Heart right ventricle (tissue), 16 donors: ENCODE data around the gene EPN3. TPM values are rescaled to one million over a fixed set of nuclear protein-coding genes. Genes with fewer than 3 reads are reported as not detected.

Source experiments
- ATAC-seq, 8 donors: fragments of 200-7000 bp; cut with Tn5 transposase; one replicate each; pipeline ENCODE4 v1.9.1; 2020; ENCODE audit warnings: mild to moderate bottlenecking in 8 of 8, moderate library complexity in 8 of 8, moderate number of reproducible peaks in 1 of 8
- DNase-seq, 2 donors: peaks; one replicate each; pipeline ENCODE4 v3.0.0-alpha.2; 2020
- H3K27ac ChIP-seq, 10 donors: fragments of 200-600 bp; sonication (generic) in 2 of 10; one replicate each; pipeline versions ENCODE4 v1.5.0 to v1.8.0; 2020 to 2022; ENCODE audit warnings: mild to moderate bottlenecking in 3 of 10
- H3K27me3 ChIP-seq, 7 donors: fragments of 200-600 bp; one replicate each; pipeline ENCODE4 v1.8.0; 2021 to 2022; ENCODE audit warnings: mild to moderate bottlenecking in 2 of 7
- H3K36me3 ChIP-seq, 9 donors: fragments of 200-600 bp; sonication (generic) in 1 of 9; one replicate each; pipeline versions ENCODE4 v1.5.0 to v1.8.0; 2020 to 2022; ENCODE audit warnings: mild to moderate bottlenecking in 2 of 9
- H3K4me1 ChIP-seq, 9 donors: fragments of 200-600 bp; sonication (generic) in 1 of 9; one replicate each; pipeline versions ENCODE4 v1.5.0 to v1.8.0; 2020 to 2022; ENCODE audit warnings: mild to moderate bottlenecking in 4 of 9
- H3K4me3 ChIP-seq, 10 donors: fragments of 200-600 bp; sonication (generic) in 2 of 10; one replicate each; pipeline versions ENCODE4 v1.5.0 to v1.8.0; 2020 to 2022; ENCODE audit warnings: mild to moderate bottlenecking in 7 of 10, moderate library complexity in 2 of 10
- H3K9me3 ChIP-seq, 11 donors: fragments of 200-600 bp in 10 of 11; sonication (generic) in 2 of 11; one replicate each; pipeline versions ENCODE4 v1.5.0 to v1.8.0; 2013 to 2022; ENCODE audit warnings: mild to moderate bottlenecking in 2 of 11, control low read depth in 1 of 11, moderate library complexity in 1 of 11
- WGBS, 2 donors: extraction: QIAGEN DNeasy Blood & Tissue Kit; methylation state at CpG; one replicate each; pipeline ENCODE4 v1.1.7; 2013; ENCODE audit warnings: inconsistent platforms in 1 of 2; 5-methylcytosine and 5-hydroxymethylcytosine counted together
- intact Hi-C, 10 donors: fragments of 100-400 bp; cut with DNase I; formaldehyde crosslinking; loops; one replicate each; pipeline versions ENCODE4 v1.11.1 to v1.14.2; 2022
- polyA plus RNA-seq, 2 donors: library from polyadenylated mRNA; stranded (reverse); fragments of 200-250 nt; gene quantifications; one replicate each; pipeline ENCODE4 v1.2.3, GENCODE V29; 2013
- total RNA-seq, 10 donors: library from RNA; stranded (reverse); fragmentation: NEBNext Ultra II Directional in 3 of 10; extraction: Animal tissue kit (Norgen Biotek cat#: 25700) in 3 of 10; gene quantifications; one replicate each; pipeline versions ENCODE4 v1.2.1 to v1.2.4, GENCODE V29; 2021 to 2023
- TF ChIP-seq, protein P1 (sequence below), 9 donors: fragments of 200-600 bp; sonication (generic) in 2 of 9; IDR thresholded peaks; one replicate each; pipeline versions ENCODE4 v1.5.0 to v1.8.0; 2021 to 2022; ENCODE audit warnings: antibody characterized with exemption in 9 of 9, mild to moderate bottlenecking in 5 of 9, moderate library complexity in 1 of 9
- donor health status: Arrhythmogenic right ventricular cardiomyopathy.
- donor health status: ischemic (EF 13 %, LVEDD 7.1; RV severe dilation, severe dysfunction).
- donor health status: healthy with polysubstance abuse.
- donor health status: DM: no; HTN: yes; CAD: no.
- donor health status: DM: no; HTN: no; CAD: no.
- donor health status: ischemic (EF 25% LVEDD 6.9; RV normal size, moderate dysfunction).
- donor health status: ischemic (EF 25% LVEDD 5.7; RV mildly dilated, moderate dysfunction).
- donor health status: healthy.
- donor health status: DM: yes; HTN: yes; CAD: no.
- donor health status: Ischemic cardiomyopathy.
- donor health status: ischemic (EF 35%, LVEDD 5.7; RV mildly dilated, moderate dysfunction).
- donor health status: nonischemic (EF 11% LVEDD 7.7; RV severe dilation, severe dysfunction).
- donor health status: DM: yes; HTN: yes; CAD: no.
- donor health status: PGD.
- donor health status: ischemic (EF 29% LVEDD 5.4; RV normal size, mild dysfunction).
- donor health status: nonischemic (EF 23%, LVEDD 6.1; RV moderate dilation, normal function).

The EPN3 gene
- total and polyA plus RNA-seq, 12 donors: 3.0 to 21.5 (median 10.1) TPM

DNA sequence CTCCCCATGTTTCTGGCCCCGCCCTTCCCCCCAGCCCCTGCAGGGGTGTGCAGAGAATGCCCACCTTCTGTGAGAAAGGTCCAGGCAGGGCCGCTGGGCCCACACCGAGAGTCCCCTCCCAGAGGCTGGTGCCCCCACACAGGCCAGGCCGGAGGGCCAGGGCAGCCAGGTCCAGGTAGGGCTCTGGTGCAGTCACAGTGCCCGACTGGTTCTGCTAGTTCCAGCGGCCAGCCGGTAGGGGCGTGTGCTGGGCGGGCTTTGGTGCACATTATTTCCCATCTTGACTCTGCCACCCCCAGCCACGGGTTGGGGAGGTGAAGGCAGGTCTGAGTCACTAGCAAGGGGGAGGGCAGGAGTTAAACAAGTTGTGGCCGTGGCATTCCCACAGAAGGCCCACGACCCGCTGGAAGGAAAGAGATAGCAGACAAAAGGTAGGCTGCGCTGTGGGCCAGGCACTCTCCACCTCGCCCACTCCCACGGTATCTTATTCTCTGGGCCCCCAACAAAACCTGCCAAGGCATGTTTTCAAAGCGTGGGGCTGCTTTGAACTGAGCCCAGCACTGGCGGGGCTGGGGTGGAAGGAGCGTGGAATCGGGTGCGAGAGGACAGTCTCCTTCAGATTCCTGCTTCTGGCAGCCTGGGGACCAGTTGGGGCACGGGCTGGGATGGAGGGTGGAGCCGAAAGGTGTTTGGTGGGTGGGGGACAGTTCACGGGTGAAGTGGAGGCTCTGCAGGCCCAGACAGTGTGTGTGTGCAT, 1.9 kb downstream of the EPN3 start:
- peak overlapping the region in 9 of 10 donors; percentile 10 to 54 (median 48) for H3K4me3 ChIP-seq
- H3K27ac ChIP-seq: peak overlapping the region; percentile 29 to 89 (median 80)
- peaks cover 0 to 45% (median 24%) of the 10 kb centered on the region in 7 donors for H3K27me3 ChIP-seq
- peaks cover 0 to 9% (median 0%) of the 10 kb centered on the region in 9 donors for H3K36me3 ChIP-seq
- ATAC-seq (peak; percentile 37 to 71 (median 64)), DNase-seq (no peak)
- TF ChIP-seq, protein P1, sequence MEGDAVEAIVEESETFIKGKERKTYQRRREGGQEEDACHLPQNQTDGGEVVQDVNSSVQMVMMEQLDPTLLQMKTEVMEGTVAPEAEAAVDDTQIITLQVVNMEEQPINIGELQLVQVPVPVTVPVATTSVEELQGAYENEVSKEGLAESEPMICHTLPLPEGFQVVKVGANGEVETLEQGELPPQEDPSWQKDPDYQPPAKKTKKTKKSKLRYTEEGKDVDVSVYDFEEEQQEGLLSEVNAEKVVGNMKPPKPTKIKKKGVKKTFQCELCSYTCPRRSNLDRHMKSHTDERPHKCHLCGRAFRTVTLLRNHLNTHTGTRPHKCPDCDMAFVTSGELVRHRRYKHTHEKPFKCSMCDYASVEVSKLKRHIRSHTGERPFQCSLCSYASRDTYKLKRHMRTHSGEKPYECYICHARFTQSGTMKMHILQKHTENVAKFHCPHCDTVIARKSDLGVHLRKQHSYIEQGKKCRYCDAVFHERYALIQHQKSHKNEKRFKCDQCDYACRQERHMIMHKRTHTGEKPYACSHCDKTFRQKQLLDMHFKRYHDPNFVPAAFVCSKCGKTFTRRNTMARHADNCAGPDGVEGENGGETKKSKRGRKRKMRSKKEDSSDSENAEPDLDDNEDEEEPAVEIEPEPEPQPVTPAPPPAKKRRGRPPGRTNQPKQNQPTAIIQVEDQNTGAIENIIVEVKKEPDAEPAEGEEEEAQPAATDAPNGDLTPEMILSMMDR (IDR thresholded peaks at IDR 0.05): peak in 7 of 9 donors; percentile 11 to 43 (median 37)
- WGBS, 2 donors: 38 to 40% methylated on average over 24 of the region's 24 CpGs
- no peaks in the 10 kb centered on the region for H3K9me3 ChIP-seq
- intact Hi-C loops: loop anchor here in 2 of 10 donors (5.0 to 10.0 kb wide), 2 partner anchors 50 to 512 kb away; no protein-coding TSS in a partner anchor
- H3K4me1 ChIP-seq: peaks cover 3 to 33% (median 19%) of the 10 kb centered on the region in 9 donors

DNA sequence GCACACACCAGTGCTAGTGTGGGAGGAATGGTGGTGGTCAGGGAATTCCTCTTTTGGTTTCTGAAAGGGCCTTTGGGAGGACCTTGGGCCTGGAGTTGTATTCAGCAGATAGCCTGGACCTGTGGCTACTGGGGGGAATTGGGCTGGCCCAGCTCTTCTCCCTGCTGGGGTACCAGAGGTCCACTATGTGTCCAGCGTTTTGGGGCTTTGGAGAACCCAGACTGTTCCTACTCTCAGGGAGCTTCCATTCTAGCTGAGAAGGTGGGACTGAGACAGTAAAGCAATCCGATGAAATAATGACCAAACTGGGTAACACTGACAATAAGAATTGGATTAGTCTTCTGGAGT, 2.4 kb downstream of the EPN3 start:
- Histone ChIP-seq H3K27ac (peak overlapping the region in 8 of 10 donors; percentile 65 to 89 (median 81)), H3K36me3 (peaks cover 0 to 9% (median 0%) of the 10 kb centered on the region in 9 donors), H3K27me3 (peaks cover 0 to 45% (median 24%) of the 10 kb centered on the region in 7 donors), H3K4me1 (peaks cover 3 to 33% (median 19%) of the 10 kb centered on the region in 9 donors), H3K9me3 (no peaks in the 10 kb centered on the region), H3K4me3 (peak overlapping the region in 3 of 10 donors; percentile 37 to 51 (median 44))
- TF ChIP-seq, protein P1 (IDR thresholded peaks at IDR 0.05): no peak
- ATAC-seq (no peak), DNase-seq (no peak)
- intact Hi-C loops: loop anchor here in 3 of 10 donors (5.0 to 10.0 kb wide), 3 partner anchors 50 to 513 kb away; no protein-coding TSS in a partner anchor
- 82 to 86% methylated on average over 2 of the region's 2 CpGs for WGBS, 2 donors

DNA sequence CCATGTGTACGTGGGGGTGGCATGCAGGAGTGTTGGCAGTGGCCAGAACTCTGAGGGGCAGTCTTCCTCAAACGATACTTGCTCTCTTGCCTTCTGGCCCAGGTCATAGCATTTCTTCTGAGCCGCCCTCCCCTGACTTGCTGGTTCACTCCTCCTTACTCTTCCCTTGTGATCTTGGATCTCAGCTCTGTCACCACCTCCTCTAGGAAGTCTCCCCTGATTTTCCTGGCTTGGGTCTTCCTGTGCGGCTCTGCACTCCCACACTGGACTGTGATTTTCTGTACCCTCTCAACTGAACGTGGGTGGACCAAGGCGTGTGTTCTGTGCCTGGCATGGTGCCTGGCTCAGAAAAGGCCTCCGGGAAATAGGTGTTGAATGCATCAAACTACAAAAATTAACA, 2.9 kb downstream of the EPN3 start:
- intact Hi-C loops: loop anchor here in 2 of 10 donors (5.0 to 10.0 kb wide), 2 partner anchors 51 to 53 kb away; no protein-coding TSS in a partner anchor
- no peaks in the 10 kb centered on the region for H3K9me3 ChIP-seq
- peaks cover 0 to 9% (median 0%) of the 10 kb centered on the region in 9 donors for H3K36me3 ChIP-seq
- ATAC-seq (no peak), DNase-seq (no peak)
- H3K27ac ChIP-seq: no peak overlapping the region
- H3K4me3 ChIP-seq: no peak overlapping the region
- peaks cover 0 to 45% (median 24%) of the 10 kb centered on the region in 7 donors for H3K27me3 ChIP-seq
- 65 to 68% methylated on average over 7 of the region's 7 CpGs for WGBS, 2 donors
- peaks cover 3 to 33% (median 19%) of the 10 kb centered on the region in 9 donors for H3K4me1 ChIP-seq
- TF ChIP-seq, protein P1 (IDR thresholded peaks at IDR 0.05): no peak

DNA sequence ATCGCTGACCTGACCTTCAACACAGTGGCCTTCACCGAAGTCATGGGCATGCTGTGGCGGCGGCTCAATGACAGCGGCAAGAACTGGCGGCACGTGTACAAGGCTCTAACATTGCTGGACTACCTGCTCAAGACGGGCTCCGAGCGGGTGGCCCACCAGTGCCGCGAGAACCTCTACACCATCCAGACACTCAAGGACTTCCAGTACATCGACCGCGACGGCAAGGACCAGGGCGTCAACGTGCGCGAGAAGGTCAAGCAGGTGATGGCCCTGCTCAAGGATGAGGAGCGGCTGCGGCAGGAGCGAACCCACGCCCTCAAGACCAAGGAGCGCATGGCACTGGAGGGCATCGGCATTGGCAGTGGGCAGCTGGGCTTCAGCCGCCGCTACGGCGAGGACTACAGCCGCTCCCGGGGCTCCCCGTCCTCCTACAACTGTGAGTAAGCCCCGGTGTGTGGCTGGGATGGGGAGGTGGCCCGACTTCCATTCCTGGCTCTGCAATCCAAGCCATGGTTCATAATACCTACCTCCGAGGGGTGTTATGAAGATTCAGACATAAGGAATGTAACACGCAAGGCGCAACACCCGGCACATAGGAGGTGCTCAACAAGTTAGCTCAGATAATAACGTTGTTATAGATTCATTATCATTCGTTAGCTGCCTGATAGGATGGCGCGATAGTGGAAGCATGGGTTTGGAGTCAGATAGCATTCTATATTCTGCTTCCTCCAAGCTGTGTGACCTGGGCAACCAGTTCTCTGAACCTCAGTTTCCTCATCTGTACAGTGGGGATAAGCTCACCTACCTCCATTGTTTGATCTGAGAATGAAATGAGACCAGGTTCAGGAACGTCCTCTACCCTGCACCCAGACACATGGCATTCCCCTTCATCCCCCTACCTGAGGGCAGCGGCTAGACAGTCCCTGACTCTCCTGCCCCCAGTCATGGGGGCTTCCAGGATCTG, 4.4 kb downstream of the EPN3 start:
- no peak for ATAC-seq
- peaks cover 5 to 41% (median 26%) of the 10 kb centered on the region in 9 donors for H3K4me1 ChIP-seq

More for the DNA sequence above, 4.4 kb downstream of the EPN3 start:
- Histone ChIP-seq H3K9me3 (no peaks in the 10 kb centered on the region), H3K27ac (no peak overlapping the region), H3K27me3 (peaks cover 0 to 31% (median 11%) of the 10 kb centered on the region in 7 donors), H3K4me3 (no peak overlapping the region), H3K36me3 (peaks cover 0 to 9% (median 0%) of the 10 kb centered on the region in 9 donors)
- WGBS, 2 donors: 94 to 95% methylated on average over 45 of the region's 45 CpGs
- TF ChIP-seq, protein P1 (IDR thresholded peaks at IDR 0.05): no peak
- DNase-seq: no peak
- intact Hi-C loops: loop anchor here in 2 of 10 donors (5.0 to 10.0 kb wide), 2 partner anchors 52 to 55 kb away; no protein-coding TSS in a partner anchor
